Coronary artery (tissue), 2 donors: ENCODE measurements around the gene KLB.
"Not testable (repeated sequence)": the region's sequence is repeated elsewhere in the genome, so short reads cannot be mapped to it uniquely, and the experiment has no call there.

Experiments
- DNase-seq: peaks from one replicate; pipeline ENCODE4 v3.0.0-alpha.2; 2017; ENCODE audit warnings: low spot score
- H3K27ac ChIP-seq, 2 donors: fragments of 200-600 bp; sonication (generic); one replicate each; pipeline ENCODE4 v1.5.1; 2016 to 2019
- H3K4me3 ChIP-seq: fragments of 200-600 bp; sonication (generic); 2 replicates; pipeline ENCODE4 v1.5.1; 2016; ENCODE audit warnings: mild to moderate bottlenecking, moderate library complexity
- TF ChIP-seq, protein P1 (sequence below): fragments of 200-600 bp; sonication (generic); IDR thresholded peaks from one replicate; pipeline ENCODE4 v1.5.1; 2019; ENCODE audit warnings: antibody characterized with exemption

KLB gene

DNA sequence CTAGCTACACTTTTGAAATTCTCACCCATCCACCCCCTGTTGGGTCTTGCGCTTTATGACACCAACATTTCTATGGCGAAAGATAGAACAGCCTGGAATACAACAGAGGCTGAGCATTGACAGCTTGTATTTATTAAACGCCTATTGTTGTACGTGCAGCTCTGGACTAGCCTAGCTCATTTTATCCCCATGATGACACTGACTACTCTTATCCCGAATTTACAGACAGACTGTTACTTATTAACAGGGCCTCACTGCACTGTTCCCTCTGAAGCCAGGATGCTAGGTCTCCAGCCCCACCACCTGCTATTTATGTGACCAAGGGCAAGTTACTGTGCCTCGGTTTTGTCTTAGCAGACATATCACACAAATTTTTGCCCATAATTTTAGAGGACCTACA lies 39.6 kb upstream of the KLB start:
- DNase-seq = no peak
- Histone ChIP-seq H3K4me3 (no peak overlapping the region), H3K27ac (no peak overlapping the region)
- TF ChIP-seq, protein P1, sequence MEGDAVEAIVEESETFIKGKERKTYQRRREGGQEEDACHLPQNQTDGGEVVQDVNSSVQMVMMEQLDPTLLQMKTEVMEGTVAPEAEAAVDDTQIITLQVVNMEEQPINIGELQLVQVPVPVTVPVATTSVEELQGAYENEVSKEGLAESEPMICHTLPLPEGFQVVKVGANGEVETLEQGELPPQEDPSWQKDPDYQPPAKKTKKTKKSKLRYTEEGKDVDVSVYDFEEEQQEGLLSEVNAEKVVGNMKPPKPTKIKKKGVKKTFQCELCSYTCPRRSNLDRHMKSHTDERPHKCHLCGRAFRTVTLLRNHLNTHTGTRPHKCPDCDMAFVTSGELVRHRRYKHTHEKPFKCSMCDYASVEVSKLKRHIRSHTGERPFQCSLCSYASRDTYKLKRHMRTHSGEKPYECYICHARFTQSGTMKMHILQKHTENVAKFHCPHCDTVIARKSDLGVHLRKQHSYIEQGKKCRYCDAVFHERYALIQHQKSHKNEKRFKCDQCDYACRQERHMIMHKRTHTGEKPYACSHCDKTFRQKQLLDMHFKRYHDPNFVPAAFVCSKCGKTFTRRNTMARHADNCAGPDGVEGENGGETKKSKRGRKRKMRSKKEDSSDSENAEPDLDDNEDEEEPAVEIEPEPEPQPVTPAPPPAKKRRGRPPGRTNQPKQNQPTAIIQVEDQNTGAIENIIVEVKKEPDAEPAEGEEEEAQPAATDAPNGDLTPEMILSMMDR = no peak

DNA sequence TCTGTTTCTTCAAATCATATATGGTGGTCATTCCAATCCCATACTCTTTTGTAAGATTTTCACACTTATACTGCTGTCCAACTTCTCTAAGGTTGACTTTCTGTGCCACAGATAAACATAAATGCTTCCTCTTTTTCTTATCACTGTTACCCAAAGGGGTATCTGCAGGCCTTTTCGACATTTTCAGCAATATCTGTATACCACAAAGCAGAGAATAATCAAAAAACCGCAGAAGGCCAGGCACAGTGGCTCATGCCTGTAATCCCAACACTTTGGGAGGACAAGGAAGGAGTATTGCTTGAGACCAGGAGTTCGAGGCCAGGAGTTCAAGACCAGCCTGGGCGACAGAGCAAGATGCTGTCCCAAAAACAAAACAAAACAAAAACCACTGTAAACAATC lies 37.4 kb upstream of the KLB start:
- DNase-seq = no peak
- TF ChIP-seq, protein P1 = no peak
- H3K27ac ChIP-seq = no peak overlapping the region

GRCh38 chr4:39371209-39371608 lies 35.5 kb upstream of the KLB start:
- not testable (repeated sequence) for H3K4me3 ChIP-seq, DNase-seq, H3K27ac ChIP-seq

More for the DNA sequence above, 37.4 kb upstream of the KLB start:
- H3K4me3 ChIP-seq = no peak overlapping the region

GRCh38 chr4:39375478-39375877 lies 31.3 kb upstream of the KLB start:
- no peak overlapping the region for H3K27ac ChIP-seq
- TF ChIP-seq, protein P1 = no peak
- no peak overlapping the region for H3K4me3 ChIP-seq
- no peak for DNase-seq

GRCh38 chr4:39383690-39384089 lies 23.0 kb upstream of the KLB start:
- no peak overlapping the region for H3K27ac ChIP-seq
- TF ChIP-seq, protein P1 = no peak
- no peak overlapping the region for H3K4me3 ChIP-seq

GRCh38 chr4:39384563-39384962 lies 22.2 kb upstream of the KLB start:
- TF ChIP-seq, protein P1 = no peak
- Histone ChIP-seq H3K4me3 (no peak overlapping the region), H3K27ac (no peak overlapping the region)
- no peak for DNase-seq

More at GRCh38 chr4:39383690-39384089, 23.0 kb upstream of the KLB start:
- DNase-seq = no peak

- H3K27ac ChIP-seq = no peak overlapping the region
- no peak for DNase-seq
- no peak overlapping the region for H3K4me3 ChIP-seq
- TF ChIP-seq, protein P1 = no peak
These were observed 16.1 kb upstream of the KLB start for GRCh38 chr4:39390603-39391002.

- TF ChIP-seq, protein P1 = no peak
- Histone ChIP-seq H3K4me3 (no peak overlapping the region), H3K27ac (no peak overlapping the region)
- no peak for DNase-seq
These were observed 12.0 kb upstream of the KLB start for GRCh38 chr4:39394706-39395105.

GRCh38 chr4:39401640-39402039 lies 5.1 kb upstream of the KLB start:
- not testable (repeated sequence) for H3K4me3 ChIP-seq, H3K27ac ChIP-seq, DNase-seq
